Activated naive CD4-positive, alpha-beta T cell treated with anti-CD3 and anti-CD28 coated beads, Interleukin-2, amount 10 ng/mL, durations not matched to agents 7 days and 5 days (primary cell): ENCODE measurements around the gene SDCBP2.
A peak's percentile ranks its signal among the peaks of the same experiment; 100 is the strongest.

Experiments
- CTCF ChIA-PET: fragments of 350-600 bp; sonication (Branson Sonifier 250); formaldehyde crosslinking; loops from one replicate; lab custom pipeline; 2021; ENCODE audit warnings: antibody characterized with exemption; lab: Charles Lee
- DNase-seq: peaks from one replicate; pipeline ENCODE4 v3.0.0-alpha.2; 2020
- H3K27ac Mint-ChIP-seq: one replicate; pipeline ENCODE4 v1.8.0; 2021; ENCODE audit warnings: mild to moderate bottlenecking, moderate library complexity, mixed read lengths
- H3K27me3 Mint-ChIP-seq: one replicate; pipeline ENCODE4 v1.8.0; 2021; ENCODE audit warnings: mild to moderate bottlenecking, mixed read lengths
- H3K36me3 Mint-ChIP-seq: one replicate; pipeline ENCODE4 v1.8.0; 2021; ENCODE audit warnings: mixed read lengths
- H3K4me1 Mint-ChIP-seq: one replicate; pipeline ENCODE4 v1.8.0; 2021; ENCODE audit warnings: mixed read lengths
- H3K4me3 Mint-ChIP-seq: one replicate; pipeline ENCODE4 v1.8.0; 2021; ENCODE audit warnings: mild to moderate bottlenecking, moderate library complexity, mixed read lengths
- H3K9me3 Mint-ChIP-seq: one replicate; pipeline ENCODE4 v1.8.0; 2021; ENCODE audit warnings: mixed read lengths

Gene SDCBP2

DNA sequence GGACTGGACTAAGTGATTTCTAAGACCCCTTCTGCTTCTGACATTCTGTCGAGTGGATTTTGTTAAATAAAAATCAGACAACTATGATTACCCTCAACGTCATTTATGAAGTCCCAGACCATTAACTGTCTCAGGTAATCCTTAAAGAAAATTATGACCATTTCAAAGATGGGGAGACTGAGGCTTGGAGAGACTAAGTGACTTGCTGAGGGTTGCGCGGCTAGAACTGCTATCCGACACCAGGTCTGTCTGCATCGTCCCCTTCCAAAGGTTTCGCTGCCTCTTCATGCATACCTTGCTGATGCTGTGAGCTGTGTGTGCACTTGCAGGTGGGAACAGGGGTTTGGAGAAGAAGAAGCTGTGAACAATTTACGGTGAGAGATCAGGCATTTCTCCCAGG is 59.7 kb downstream of the SDCBP2 start:
- Mint-ChIP-seq H3K36me3 (peaks cover 11% of the 10 kb centered on the region), H3K27ac (no peak overlapping the region), H3K4me3 (no peak overlapping the region), H3K27me3 (no peaks in the 10 kb centered on the region), H3K9me3 (no peaks in the 10 kb centered on the region), H3K4me1 (peaks cover 43% of the 10 kb centered on the region)
- DNase-seq = no peak
- CTCF ChIA-PET = no interaction called here

GRCh38 chr20:1267809-1268374 is 61.0 kb downstream of the SDCBP2 start:
- peaks cover 44% of the 10 kb centered on the region for H3K4me1 Mint-ChIP-seq
- H3K27ac Mint-ChIP-seq = no peak overlapping the region
- H3K4me3 Mint-ChIP-seq = peak overlapping the region; percentile 79
- CTCF ChIA-PET = no interaction called here
- peaks cover 10% of the 10 kb centered on the region for H3K36me3 Mint-ChIP-seq
- no peaks in the 10 kb centered on the region for H3K27me3 Mint-ChIP-seq
- DNase-seq = no peak
- peaks cover 2% of the 10 kb centered on the region for H3K9me3 Mint-ChIP-seq

- CTCF ChIA-PET = interaction anchor here (1.7 kb wide), 1 partner anchor 8 kb away, joined by 6 read pairs; no protein-coding TSS in a partner anchor
- Mint-ChIP-seq H3K4me3 (peak overlapping the region; percentile 79), H3K9me3 (peaks cover 5% of the 10 kb centered on the region), H3K4me1 (peaks cover 40% of the 10 kb centered on the region), H3K36me3 (peaks cover 14% of the 10 kb centered on the region), H3K27ac (no peak overlapping the region), H3K27me3 (no peaks in the 10 kb centered on the region)
- no peak for DNase-seq
Measured at GRCh38 chr20:1267161-1267560, 61.8 kb downstream of the SDCBP2 start.

DNA sequence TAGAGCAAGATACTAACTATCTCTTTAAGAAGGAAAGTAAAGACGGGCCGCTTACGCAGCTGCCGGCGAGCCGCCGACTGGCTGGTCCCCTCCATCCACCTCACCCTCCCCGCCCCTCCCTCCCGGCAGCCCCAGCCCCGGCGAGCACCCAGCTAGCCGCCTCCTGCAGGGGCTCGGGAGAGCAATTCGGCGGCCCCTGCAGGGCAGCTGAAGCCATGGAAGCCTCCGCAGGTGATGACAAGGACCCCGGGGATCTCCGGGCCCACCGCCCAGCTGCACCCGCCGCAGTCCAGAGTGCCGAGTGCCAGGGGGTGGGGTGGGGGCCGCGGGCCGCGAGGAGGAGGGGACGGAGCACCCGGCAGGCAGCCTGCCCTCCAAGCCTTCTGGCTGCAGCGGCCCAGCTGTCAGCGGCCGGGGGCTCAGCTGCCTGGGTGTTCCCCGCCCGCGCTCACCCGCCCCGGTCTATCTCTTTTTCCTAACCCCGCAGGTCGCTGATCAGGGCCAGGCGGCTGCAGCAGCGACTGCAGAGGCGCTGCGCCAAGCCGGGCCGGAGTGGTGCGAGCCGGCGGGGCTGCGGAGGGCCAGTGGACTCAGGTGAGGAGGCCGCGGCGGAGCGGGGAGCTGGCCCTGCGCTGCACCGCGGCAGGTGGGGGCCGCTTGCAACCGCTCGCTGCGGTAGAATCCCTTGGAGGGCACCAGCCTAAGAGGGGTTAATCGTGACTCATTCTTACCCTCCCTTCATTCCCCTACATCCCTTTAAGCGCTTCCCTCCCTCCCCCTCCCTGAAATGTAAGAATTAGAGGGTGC is 62.6 kb downstream of the SDCBP2 start, which contains the start of gene SNPH:
SNPH (plus strand) TSS at position 128 of the 807 bp plus-strand sequence. CDS start 29,946 bp downstream, outside the sequence.
- peaks cover 5% of the 10 kb centered on the region for H3K27me3 Mint-ChIP-seq
- CTCF ChIA-PET = interaction anchor here (1.7 kb wide), 1 partner anchor 9 kb away, joined by 6 read pairs; no protein-coding TSS in a partner anchor
- peaks cover 12% of the 10 kb centered on the region for H3K36me3 Mint-ChIP-seq
- H3K4me1 Mint-ChIP-seq = peaks cover 36% of the 10 kb centered on the region
- H3K27ac Mint-ChIP-seq = peak within 1 kb of the TSS; percentile 81
- peak; percentile 86 for DNase-seq
- H3K4me3 Mint-ChIP-seq = peak within 1 kb of the TSS; percentile 79
- peaks cover 6% of the 10 kb centered on the region for H3K9me3 Mint-ChIP-seq

DNA sequence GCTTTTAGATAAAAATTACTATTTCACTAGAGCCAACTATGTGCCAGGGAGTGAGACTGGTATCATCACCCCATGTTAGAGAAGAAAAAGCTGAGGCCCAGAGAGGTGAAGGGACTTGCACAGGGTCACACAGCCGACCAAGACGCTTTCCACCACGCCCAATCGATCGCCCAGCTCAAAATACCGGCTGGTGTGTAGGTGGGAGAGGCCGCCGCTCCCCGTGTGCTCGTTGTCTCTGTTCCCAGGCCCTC is 63.1 kb downstream of the SDCBP2 start:
- H3K9me3 Mint-ChIP-seq = peaks cover 6% of the 10 kb centered on the region
- peaks cover 7% of the 10 kb centered on the region for H3K27me3 Mint-ChIP-seq
- H3K27ac Mint-ChIP-seq = peak overlapping the region; percentile 81
- peaks cover 11% of the 10 kb centered on the region for H3K36me3 Mint-ChIP-seq
- CTCF ChIA-PET = interaction anchor here (0.6 to 1.7 kb wide), 3 partner anchors 10 to 728 kb away, joined by 3 to 6 read pairs (median 3); no protein-coding TSS in a partner anchor
- peak overlapping the region; percentile 79 for H3K4me3 Mint-ChIP-seq
- no peak for DNase-seq
- peaks cover 36% of the 10 kb centered on the region for H3K4me1 Mint-ChIP-seq

DNA sequence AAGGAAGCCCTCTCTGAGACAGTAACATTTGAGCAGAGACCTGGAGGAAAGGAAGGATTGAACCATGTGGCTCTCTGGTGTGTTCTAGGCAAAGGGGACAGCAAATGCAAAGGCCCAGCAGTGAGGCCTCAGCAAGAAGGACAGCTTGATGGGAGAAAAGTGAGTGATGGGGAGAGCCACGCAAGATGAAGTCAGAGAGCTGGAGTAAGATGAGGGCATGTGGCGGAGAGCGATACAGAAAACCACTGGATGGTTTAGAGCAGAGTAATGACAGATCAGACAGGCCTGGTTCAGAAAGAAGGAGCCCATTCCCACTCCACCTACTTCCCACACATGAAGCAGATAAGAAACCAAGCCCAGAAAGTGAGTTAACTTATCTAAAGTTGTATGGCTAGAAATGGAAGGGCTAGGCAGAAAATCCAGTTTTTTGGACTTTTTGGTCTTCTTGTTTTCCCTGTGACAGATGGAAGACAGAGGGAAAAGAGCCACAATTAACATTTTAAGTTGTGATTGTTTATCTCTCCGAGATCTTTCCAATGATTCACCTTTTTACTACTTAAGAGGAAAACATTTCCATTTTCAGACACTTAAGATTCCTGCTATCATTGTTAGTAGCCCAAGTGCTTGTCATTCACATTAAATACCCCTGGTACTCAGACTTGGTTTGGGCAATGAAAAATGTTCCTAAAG is 63.6 kb downstream of the SDCBP2 start:
- Mint-ChIP-seq H3K36me3 (peaks cover 11% of the 10 kb centered on the region), H3K27me3 (peaks cover 9% of the 10 kb centered on the region), H3K27ac (peak overlapping the region; percentile 81), H3K4me1 (peaks cover 36% of the 10 kb centered on the region), H3K9me3 (peaks cover 6% of the 10 kb centered on the region), H3K4me3 (peak overlapping the region; percentile 79)
- CTCF ChIA-PET = interaction anchor here (0.6 to 1.7 kb wide), 3 partner anchors 10 to 727 kb away, joined by 3 to 6 read pairs (median 3); no protein-coding TSS in a partner anchor
- DNase-seq = no peak

- peak overlapping the region; percentile 38 for H3K27ac Mint-ChIP-seq
- H3K4me3 Mint-ChIP-seq = peak overlapping the region; percentile 79
- H3K9me3 Mint-ChIP-seq = peaks cover 6% of the 10 kb centered on the region
- H3K36me3 Mint-ChIP-seq = peaks cover 10% of the 10 kb centered on the region
- no peak for DNase-seq
- H3K27me3 Mint-ChIP-seq = peaks cover 9% of the 10 kb centered on the region
- H3K4me1 Mint-ChIP-seq = peaks cover 36% of the 10 kb centered on the region
- CTCF ChIA-PET = interaction anchor here (1.4 kb wide), 1 partner anchor 17 kb away, joined by 3 read pairs; no protein-coding TSS in a partner anchor
Measured at GRCh38 chr20:1264727-1265126, 64.2 kb downstream of the SDCBP2 start.

GRCh38 chr20:1263853-1264252 is 65.1 kb downstream of the SDCBP2 start:
- Mint-ChIP-seq H3K36me3 (peaks cover 10% of the 10 kb centered on the region), H3K4me3 (no peak overlapping the region), H3K27me3 (peaks cover 9% of the 10 kb centered on the region), H3K4me1 (peaks cover 36% of the 10 kb centered on the region), H3K27ac (no peak overlapping the region), H3K9me3 (peaks cover 6% of the 10 kb centered on the region)
- no peak for DNase-seq
- CTCF ChIA-PET = interaction anchor here (1.2 kb wide), 1 partner anchor 172 kb away, joined by 3 read pairs; no protein-coding TSS in a partner anchor
